MCF 10A (cell line): ENCODE measurements around the gene DNMBP. TPM values are rescaled to one million over a fixed set of nuclear protein-coding genes. Genes with fewer than 3 reads are reported as not detected.

Experiments
- BruUV-seq: library from RNA; stranded (reverse); fragments of 400-500 nt; replicated peaks from 2 replicates; lab custom pipeline; 2021; lab: Mats Ljungman, UMichigan
- CTCF ChIA-PET: fragments of 300-600 bp; sonication (Branson Sonifier 250); formaldehyde crosslinking; extraction: SDS; loops from one replicate; lab custom pipeline; 2021; ENCODE audit warnings: antibody characterized with exemption, inconsistent platforms; lab: Yijun Ruan, JAX
- POLR2A ChIA-PET: fragments of 300-600, 350-650 bp; sonication (Branson Sonifier 250); formaldehyde crosslinking; extraction: SDS; loops from one replicate; lab custom pipeline; 2020; ENCODE audit warnings: antibody characterized with exemption, inconsistent platforms; lab: Yijun Ruan, JAX
- DNase-seq: peaks from one replicate; pipeline ENCODE4 v3.0.0-alpha.2; 2018; ENCODE audit not compliant: unreplicated experiment
- H3K27ac Mint-ChIP-seq: one replicate; pipeline ENCODE4 v1.8.0; 2022; ENCODE audit warnings: mild to moderate bottlenecking, low read depth, mixed read lengths; ENCODE audit not compliant: unreplicated experiment
- H3K27me3 Mint-ChIP-seq: one replicate; pipeline ENCODE4 v1.8.0; 2022; ENCODE audit warnings: mixed read lengths; ENCODE audit not compliant: insufficient read depth, unreplicated experiment
- H3K36me3 Mint-ChIP-seq: one replicate; pipeline ENCODE4 v1.8.0; 2022; ENCODE audit warnings: mild to moderate bottlenecking, moderate library complexity, mixed read lengths; ENCODE audit not compliant: insufficient read depth, unreplicated experiment
- H3K4me1 Mint-ChIP-seq: one replicate; pipeline ENCODE4 v1.8.0; 2022; ENCODE audit warnings: mixed read lengths; ENCODE audit not compliant: insufficient read depth, unreplicated experiment
- H3K4me3 Mint-ChIP-seq: one replicate; pipeline ENCODE4 v1.8.0; 2022; ENCODE audit warnings: mild to moderate bottlenecking, moderate library complexity, mixed read lengths; ENCODE audit not compliant: unreplicated experiment
- H3K9me3 Mint-ChIP-seq: one replicate; pipeline ENCODE4 v1.8.0; 2022; ENCODE audit warnings: mixed read lengths; ENCODE audit not compliant: unreplicated experiment
- CTCF ChIP-seq: fragments of 200-600 bp; IDR thresholded peaks from one replicate; pipeline ENCODE4 v1.8.0; 2022; ENCODE audit warnings: antibody characterized with exemption, mild to moderate bottlenecking; ENCODE audit not compliant: unreplicated experiment
- intact Hi-C: fragments of 100-400 bp; cut with micrococcal nuclease; formaldehyde crosslinking; loops from 2 replicates; pipeline ENCODE4 v1.14.1; 2022
- total RNA-seq: library from RNA; stranded (reverse); gene quantifications from 2 replicates; pipeline ENCODE4 v1.2.3, GENCODE V29; 2022

DNMBP gene
- total RNA-seq, 1 experiment from 2014 or later = 11.3 TPM

- TF ChIP-seq CTCF = no peak
- Mint-ChIP-seq H3K4me1 (peaks cover 19% of the 10 kb centered on the region), H3K4me3 (peak overlapping the region; percentile 67), H3K9me3 (no peaks in the 10 kb centered on the region), H3K27ac (peak overlapping the region; percentile 100), H3K36me3 (peaks cover 16% of the 10 kb centered on the region), H3K27me3 (no peaks in the 10 kb centered on the region)
- BruUV-seq = TSS peak; percentile 94
- ChIA-PET CTCF (interaction anchor here (0.7 to 6.3 kb wide), 13 partner anchors 11 to 131 kb away, joined by 3 to 55 read pairs (median 4); partner anchors contain the start of gene DNMBP), POLR2A (interaction anchor here (0.8 to 16.1 kb wide), 9 partner anchors 10 to 209 kb away, joined by 3 to 547 read pairs (median 11); partner anchors contain the start of gene DNMBP)
- intact Hi-C loops = loop anchor here (5.0 kb wide), 1 partner anchor 49 kb away; no protein-coding TSS in a partner anchor
- peak; percentile 69 for DNase-seq
Measured at GRCh38 chr10:99975942-99976809, 33.6 kb downstream of the DNMBP start.

GRCh38 chr10:99975106-99975829 is 34.5 kb downstream of the DNMBP start:
- peaks cover 23% of the 10 kb centered on the region for H3K36me3 Mint-ChIP-seq
- no peak for TF ChIP-seq CTCF
- H3K27ac Mint-ChIP-seq = peak overlapping the region; percentile 100
- no TSS peak for BruUV-seq
- peaks cover 19% of the 10 kb centered on the region for H3K4me1 Mint-ChIP-seq
- no peak overlapping the region for H3K4me3 Mint-ChIP-seq
- no peaks in the 10 kb centered on the region for H3K27me3 Mint-ChIP-seq
- DNase-seq = no peak
- ChIA-PET POLR2A (interaction anchor here (1.3 to 16.1 kb wide), 7 partner anchors 9 to 210 kb away, joined by 3 to 547 read pairs (median 13); partner anchors contain the start of gene DNMBP), CTCF (interaction anchor here (0.7 to 6.3 kb wide), 14 partner anchors 9 to 130 kb away, joined by 3 to 55 read pairs (median 6); partner anchors contain the start of gene DNMBP)
- intact Hi-C loops = loop anchor here (5.0 kb wide), 1 partner anchor 48 kb away; no protein-coding TSS in a partner anchor
- no peaks in the 10 kb centered on the region for H3K9me3 Mint-ChIP-seq

- Mint-ChIP-seq H3K36me3 (peaks cover 44% of the 10 kb centered on the region), H3K4me1 (peaks cover 17% of the 10 kb centered on the region), H3K9me3 (no peaks in the 10 kb centered on the region), H3K27me3 (no peaks in the 10 kb centered on the region), H3K4me3 (no peak overlapping the region), H3K27ac (no peak overlapping the region)
- ChIA-PET POLR2A (no interaction called here), CTCF (interaction anchor here (6.3 kb wide), 1 partner anchor 72 kb away, joined by 55 read pairs; no protein-coding TSS in a partner anchor)
- intact Hi-C loops = loop anchor here (1.0 kb wide), 1 partner anchor 73 kb away; no protein-coding TSS in a partner anchor
- TF ChIP-seq CTCF = peak; percentile 36
- no TSS peak for BruUV-seq
- no peak for DNase-seq
Measured at GRCh38 chr10:99973190-99973589, 36.6 kb downstream of the DNMBP start.
